DOHH2 (cell line): ENCODE data around the gene ZNF541.

Source experiments
- H3F3A ChIP-seq: fragments of 200-600 bp; sonication (generic), shearing (Covaris generic); 2 replicates; pipeline ENCODE4 v1.6.0; 2016; ENCODE audit warnings: antibody characterized with exemption, mild to moderate bottlenecking; ENCODE audit not compliant: control insufficient read depth, insufficient read depth
- H3K27ac ChIP-seq: fragments of 200-600 bp; sonication (generic); 2 replicates; pipeline ENCODE4 v1.5.1; 2014; ENCODE audit warnings: low read depth, mild to moderate bottlenecking, low read length, moderate library complexity
- H3K27me3 ChIP-seq: fragments of 200-600 bp; sonication (generic); 2 replicates; pipeline ENCODE4 v1.6.1; 2014; ENCODE audit warnings: mild to moderate bottlenecking, low read length, mixed read lengths; ENCODE audit not compliant: control insufficient read depth
- H3K36me3 ChIP-seq: fragments of 200-600 bp; sonication (generic); 2 replicates; pipeline ENCODE4 v1.6.1; 2014; ENCODE audit warnings: mild to moderate bottlenecking, low read length, moderate library complexity, mixed read lengths; ENCODE audit not compliant: control insufficient read depth
- H3K4me1 ChIP-seq: fragments of 200-600 bp; sonication (generic); 2 replicates; pipeline ENCODE4 v1.6.1; 2014; ENCODE audit warnings: mild to moderate bottlenecking, low read length, mixed read lengths; ENCODE audit not compliant: control insufficient read depth
- H3K4me2 ChIP-seq: fragments of 200-600 bp; sonication (generic); 2 replicates; pipeline ENCODE4 v1.6.0; 2014; ENCODE audit warnings: mild to moderate bottlenecking, low read length, moderate library complexity
- H3K4me3 ChIP-seq: fragments of 200-600 bp; sonication (generic); 2 replicates; pipeline ENCODE4 v1.5.1; 2014; ENCODE audit warnings: mild to moderate bottlenecking, low read length, mixed read lengths
- H3K79me2 ChIP-seq: fragments of 200-600 bp; sonication (generic); 2 replicates; pipeline ENCODE4 v1.6.1; 2014; ENCODE audit warnings: mild to moderate bottlenecking, low read length, mixed read lengths; ENCODE audit not compliant: control insufficient read depth
- H3K9me2 ChIP-seq: fragments of 200-600 bp; sonication (generic); replicated peaks from 2 replicates; pipeline ENCODE4 v1.6.1; 2014; ENCODE audit warnings: mild to moderate bottlenecking, low read length, mixed read lengths; ENCODE audit not compliant: control insufficient read depth
- H3K9me3 ChIP-seq: fragments of 200-600 bp; sonication (generic); 2 replicates; pipeline ENCODE4 v1.6.1; 2014; ENCODE audit warnings: antibody characterized with exemption, low read length, mixed read lengths; ENCODE audit not compliant: control insufficient read depth, insufficient read depth
- H4K20me1 ChIP-seq: fragments of 200-600 bp; sonication (generic); 2 replicates; pipeline ENCODE4 v1.6.0; 2014; ENCODE audit warnings: low read depth, mild to moderate bottlenecking, antibody characterized with exemption, low read length, moderate library complexity; ENCODE audit not compliant: control insufficient read depth, insufficient read depth
- EZH2phosphoT487 ChIP-seq: fragments of 200-600 bp; sonication (generic); IDR thresholded peaks from 2 replicates; pipeline ENCODE4 v1.6.1; 2017; ENCODE audit warnings: borderline replicate concordance, mild to moderate bottlenecking, antibody characterized with exemption, low read length, moderate library complexity, mixed read lengths
- TF ChIP-seq, protein P1 (sequence below): fragments of 200-600 bp; sonication (generic); IDR thresholded peaks from one replicate; pipeline ENCODE4 v1.5.1; 2014; ENCODE audit warnings: antibody characterized with exemption, mild to moderate bottlenecking, low read depth, low read length; ENCODE audit not compliant: poor library complexity, severe bottlenecking

The ZNF541 gene

GRCh38 chr19:47598407-47599349 is 25.7 kb upstream of the ZNF541 start:
- no peaks in the 10 kb centered on the region for H4K20me1 ChIP-seq
- H3K36me3 ChIP-seq, result no peaks in the 10 kb centered on the region
- TF ChIP-seq EZH2phosphoT487, result no peak
- H3K4me1 ChIP-seq, result peaks cover 38% of the 10 kb centered on the region
- peak overlapping the region; percentile 42 for H3K27ac ChIP-seq
- no peaks in the 10 kb centered on the region for H3K9me3 ChIP-seq
- H3K9me2 ChIP-seq, result no peaks in the 10 kb centered on the region
- peaks cover 14% of the 10 kb centered on the region for H3F3A ChIP-seq
- H3K4me3 ChIP-seq, result peak overlapping the region; percentile 83
- peaks cover 6% of the 10 kb centered on the region; the same call in 1 of the 2 replicates for H3K79me2 ChIP-seq
- H3K4me2 ChIP-seq, result peak overlapping the region; percentile 82
- H3K27me3 ChIP-seq, result no peaks in the 10 kb centered on the region

DNA sequence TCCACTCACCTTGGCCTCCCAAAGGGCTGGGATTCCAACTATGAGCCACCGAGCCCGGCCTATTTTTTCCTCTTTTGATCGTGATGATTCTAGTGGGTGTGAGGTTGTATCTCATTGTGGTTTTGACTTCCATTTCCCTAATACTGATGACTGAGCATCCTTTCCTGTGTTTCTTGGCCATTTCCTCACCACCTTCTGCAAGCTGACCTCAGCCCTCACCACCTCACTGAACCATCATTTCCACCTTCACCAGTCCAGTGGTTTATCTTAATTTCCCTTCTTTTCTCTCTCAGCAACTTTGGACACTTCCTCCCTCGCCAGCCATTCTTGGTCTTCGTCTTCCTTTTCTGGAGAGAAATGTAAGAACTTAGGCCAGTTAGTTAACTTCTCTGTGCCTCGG is 23.0 kb upstream of the ZNF541 start:
- Histone ChIP-seq H3K79me2 (peaks cover 6% of the 10 kb centered on the region; the same call in 1 of the 2 replicates), H3K4me2 (no peak overlapping the region)

GRCh38 chr19:47593860-47594259 is 20.9 kb upstream of the ZNF541 start:
- Histone ChIP-seq H3K9me3 (no peaks in the 10 kb centered on the region), H3K27me3 (no peaks in the 10 kb centered on the region), H3K36me3 (no peaks in the 10 kb centered on the region), H3K79me2 (no peaks in the 10 kb centered on the region), H3F3A (peaks cover 12% of the 10 kb centered on the region), H3K27ac (no peak overlapping the region), H3K4me3 (no peak overlapping the region), H3K9me2 (no peaks in the 10 kb centered on the region), H4K20me1 (no peaks in the 10 kb centered on the region), H3K4me1 (peaks cover 27% of the 10 kb centered on the region), H3K4me2 (no peak overlapping the region)
- TF ChIP-seq, protein P1, sequence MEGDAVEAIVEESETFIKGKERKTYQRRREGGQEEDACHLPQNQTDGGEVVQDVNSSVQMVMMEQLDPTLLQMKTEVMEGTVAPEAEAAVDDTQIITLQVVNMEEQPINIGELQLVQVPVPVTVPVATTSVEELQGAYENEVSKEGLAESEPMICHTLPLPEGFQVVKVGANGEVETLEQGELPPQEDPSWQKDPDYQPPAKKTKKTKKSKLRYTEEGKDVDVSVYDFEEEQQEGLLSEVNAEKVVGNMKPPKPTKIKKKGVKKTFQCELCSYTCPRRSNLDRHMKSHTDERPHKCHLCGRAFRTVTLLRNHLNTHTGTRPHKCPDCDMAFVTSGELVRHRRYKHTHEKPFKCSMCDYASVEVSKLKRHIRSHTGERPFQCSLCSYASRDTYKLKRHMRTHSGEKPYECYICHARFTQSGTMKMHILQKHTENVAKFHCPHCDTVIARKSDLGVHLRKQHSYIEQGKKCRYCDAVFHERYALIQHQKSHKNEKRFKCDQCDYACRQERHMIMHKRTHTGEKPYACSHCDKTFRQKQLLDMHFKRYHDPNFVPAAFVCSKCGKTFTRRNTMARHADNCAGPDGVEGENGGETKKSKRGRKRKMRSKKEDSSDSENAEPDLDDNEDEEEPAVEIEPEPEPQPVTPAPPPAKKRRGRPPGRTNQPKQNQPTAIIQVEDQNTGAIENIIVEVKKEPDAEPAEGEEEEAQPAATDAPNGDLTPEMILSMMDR, result no peak
- no peak for TF ChIP-seq EZH2phosphoT487

More for the DNA sequence above, 23.0 kb upstream of the ZNF541 start:
- H4K20me1 ChIP-seq, result no peaks in the 10 kb centered on the region
- no peak overlapping the region for H3K4me3 ChIP-seq
- no peaks in the 10 kb centered on the region for H3K9me3 ChIP-seq
- TF ChIP-seq, protein P1, result no peak
- no peak for TF ChIP-seq EZH2phosphoT487
- peaks cover 26% of the 10 kb centered on the region for H3K4me1 ChIP-seq
- peaks cover 14% of the 10 kb centered on the region for H3F3A ChIP-seq
- no peaks in the 10 kb centered on the region for H3K27me3 ChIP-seq
- H3K27ac ChIP-seq, result no peak overlapping the region
- no peaks in the 10 kb centered on the region for H3K36me3 ChIP-seq
- no peaks in the 10 kb centered on the region for H3K9me2 ChIP-seq

- H3K9me2 ChIP-seq, result no peaks in the 10 kb centered on the region
- no peaks in the 10 kb centered on the region for H3K36me3 ChIP-seq
- H3K4me3 ChIP-seq, result no peak overlapping the region
- no peak overlapping the region for H3K27ac ChIP-seq
- no peaks in the 10 kb centered on the region for H3K27me3 ChIP-seq
- H3K9me3 ChIP-seq, result peaks cover 6% of the 10 kb centered on the region; the same call in 1 of the 2 replicates
- H4K20me1 ChIP-seq, result no peaks in the 10 kb centered on the region
- H3K4me1 ChIP-seq, result peaks cover 10% of the 10 kb centered on the region
- no peaks in the 10 kb centered on the region for H3F3A ChIP-seq
- H3K4me2 ChIP-seq, result peak overlapping the region; percentile 25
- no peaks in the 10 kb centered on the region for H3K79me2 ChIP-seq
- TF ChIP-seq EZH2phosphoT487, result no peak
- TF ChIP-seq, protein P1, result no peak
Measured at GRCh38 chr19:47589824-47590223, 16.9 kb upstream of the ZNF541 start.
